ENCODE results near the gene PDZD2. TPM values are rescaled to one million over a fixed set of nuclear protein-coding genes. Genes with fewer than 3 reads are reported as not detected.
A peak's percentile ranks its signal among the peaks of the same experiment; 100 is the strongest.
"Not testable (repeated sequence)": the region's sequence is repeated elsewhere in the genome, so short reads cannot be mapped to it uniquely, and the experiment has no call there.

Gene PDZD2
- total RNA-seq, 3 donors from 2014 or later (not counting 1 experiment from before 2014, with no cell fraction given): 0.50 to 1.3 (median 0.66) TPM

DNA sequence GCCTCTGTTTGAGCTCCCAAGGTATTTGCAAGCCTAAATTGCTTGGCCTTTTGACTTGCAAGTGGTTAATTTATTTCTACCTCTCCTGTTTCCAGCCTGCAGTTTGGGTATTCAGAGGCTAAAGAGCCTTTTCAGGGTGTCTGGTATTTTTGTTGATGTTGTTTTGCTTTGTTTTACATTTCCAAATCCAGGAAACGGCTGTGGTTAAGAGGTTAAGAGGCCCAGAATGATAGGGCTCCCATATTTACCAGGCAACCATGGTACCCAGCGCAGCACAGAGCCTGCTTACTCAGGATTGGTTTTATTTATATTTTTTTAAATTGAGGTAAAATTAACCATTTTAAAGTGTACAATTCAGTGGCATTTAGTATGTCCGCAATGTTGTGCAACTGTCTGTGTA is 92.1 kb downstream of the PDZD2 start:
- ATAC-seq: peak; percentile 40 to 75 (median 45)
- TF ChIP-seq, protein P1, sequence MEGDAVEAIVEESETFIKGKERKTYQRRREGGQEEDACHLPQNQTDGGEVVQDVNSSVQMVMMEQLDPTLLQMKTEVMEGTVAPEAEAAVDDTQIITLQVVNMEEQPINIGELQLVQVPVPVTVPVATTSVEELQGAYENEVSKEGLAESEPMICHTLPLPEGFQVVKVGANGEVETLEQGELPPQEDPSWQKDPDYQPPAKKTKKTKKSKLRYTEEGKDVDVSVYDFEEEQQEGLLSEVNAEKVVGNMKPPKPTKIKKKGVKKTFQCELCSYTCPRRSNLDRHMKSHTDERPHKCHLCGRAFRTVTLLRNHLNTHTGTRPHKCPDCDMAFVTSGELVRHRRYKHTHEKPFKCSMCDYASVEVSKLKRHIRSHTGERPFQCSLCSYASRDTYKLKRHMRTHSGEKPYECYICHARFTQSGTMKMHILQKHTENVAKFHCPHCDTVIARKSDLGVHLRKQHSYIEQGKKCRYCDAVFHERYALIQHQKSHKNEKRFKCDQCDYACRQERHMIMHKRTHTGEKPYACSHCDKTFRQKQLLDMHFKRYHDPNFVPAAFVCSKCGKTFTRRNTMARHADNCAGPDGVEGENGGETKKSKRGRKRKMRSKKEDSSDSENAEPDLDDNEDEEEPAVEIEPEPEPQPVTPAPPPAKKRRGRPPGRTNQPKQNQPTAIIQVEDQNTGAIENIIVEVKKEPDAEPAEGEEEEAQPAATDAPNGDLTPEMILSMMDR (IDR thresholded peaks at IDR 0.05): no peak
- peak overlapping the region in 1 of 2 donors; percentile 45 for H3K27ac Mint-ChIP-seq
- peak in 1 of 2 donors; percentile 39 for DNase-seq
- Histone ChIP-seq H3K27ac (ENCODE audit: low read length) (peak overlapping the region; percentile 65), H3K36me3 (ENCODE audit: control insufficient read depth, insufficient read depth, low read length) (no peaks in the 10 kb centered on the region), H3K27me3 (ENCODE audit: control insufficient read depth, insufficient read depth, low read length) (no peaks in the 10 kb centered on the region), H3K4me1 (ENCODE audit: control insufficient read depth, insufficient read depth, low read length) (peaks cover 8% of the 10 kb centered on the region), H3K4me3 (ENCODE audit: low read length) (no peak overlapping the region), H3K9me3 (ENCODE audit: control insufficient read depth, insufficient read depth, low read length) (no peaks in the 10 kb centered on the region)
- intact Hi-C loops (cut with micrococcal nuclease): no loop called here
- no peaks in the 10 kb centered on the region for H3K36me3 Mint-ChIP-seq
- WGBS (ENCODE audit: insufficient coverage): 34% methylated on average over 3 of the region's 3 CpGs
- no peak overlapping the region for H3K4me3 Mint-ChIP-seq
- H3K4me1 Mint-ChIP-seq: peaks cover 13 to 21% of the 10 kb centered on the region in 2 donors
- H3K27me3 Mint-ChIP-seq (ENCODE audit: low read depth in 2 of 2): peaks cover 0 to 3% of the 10 kb centered on the region in 2 donors
- no peaks in the 10 kb centered on the region for H3K9me3 Mint-ChIP-seq

DNA sequence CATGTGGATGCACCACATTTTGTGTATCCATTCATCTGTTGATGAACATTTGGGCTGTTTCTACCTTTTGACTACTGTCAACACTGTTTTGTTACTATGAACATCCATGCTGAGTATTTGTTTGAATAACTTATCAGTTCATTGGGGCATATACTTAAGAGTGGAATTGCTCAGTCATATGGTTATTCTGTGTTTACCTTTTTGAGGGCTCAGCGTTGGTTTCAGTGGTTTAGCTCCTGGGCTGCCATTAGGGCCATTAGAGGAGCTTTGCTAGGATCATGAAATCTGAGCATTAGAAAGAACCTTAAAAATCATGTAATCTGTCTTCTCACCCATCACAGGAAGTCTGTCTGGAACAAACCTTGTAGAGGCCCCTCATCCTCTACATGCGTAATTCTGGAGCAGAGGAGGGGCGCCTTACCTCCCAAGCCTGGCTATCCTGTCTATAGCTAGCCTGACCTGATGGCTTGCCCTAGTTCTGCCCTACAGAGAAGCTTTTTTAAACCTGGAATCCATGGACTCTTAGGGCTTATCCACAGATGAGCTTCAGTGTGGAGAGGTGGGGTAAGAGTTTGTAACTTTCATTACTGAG is 92.9 kb downstream of the PDZD2 start:
- H3K36me3 Mint-ChIP-seq: no peaks in the 10 kb centered on the region
- H3K27ac Mint-ChIP-seq: no peak overlapping the region
- 70% methylated on average over 3 of the region's 3 CpGs for WGBS (ENCODE audit: insufficient coverage)
- Histone ChIP-seq H3K27me3 (ENCODE audit: control insufficient read depth, insufficient read depth, low read length) (no peaks in the 10 kb centered on the region), H3K4me1 (ENCODE audit: control insufficient read depth, insufficient read depth, low read length) (peaks cover 8% of the 10 kb centered on the region), H3K36me3 (ENCODE audit: control insufficient read depth, insufficient read depth, low read length) (no peaks in the 10 kb centered on the region), H3K27ac (ENCODE audit: low read length) (peak overlapping the region; percentile 65), H3K9me3 (ENCODE audit: control insufficient read depth, insufficient read depth, low read length) (no peaks in the 10 kb centered on the region), H3K4me3 (ENCODE audit: low read length) (no peak overlapping the region)
- intact Hi-C loops (cut with micrococcal nuclease): no loop called here
- DNase-seq (peak in 1 of 2 donors; percentile 2), ATAC-seq (no peak)
- H3K27me3 Mint-ChIP-seq (ENCODE audit: low read depth in 2 of 2): peaks cover 0 to 3% of the 10 kb centered on the region in 2 donors
- H3K9me3 Mint-ChIP-seq: no peaks in the 10 kb centered on the region
- no peak overlapping the region for H3K4me3 Mint-ChIP-seq
- H3K4me1 Mint-ChIP-seq: peaks cover 13 to 21% of the 10 kb centered on the region in 2 donors
- TF ChIP-seq, protein P1 (IDR thresholded peaks at IDR 0.05): no peak

DNA sequence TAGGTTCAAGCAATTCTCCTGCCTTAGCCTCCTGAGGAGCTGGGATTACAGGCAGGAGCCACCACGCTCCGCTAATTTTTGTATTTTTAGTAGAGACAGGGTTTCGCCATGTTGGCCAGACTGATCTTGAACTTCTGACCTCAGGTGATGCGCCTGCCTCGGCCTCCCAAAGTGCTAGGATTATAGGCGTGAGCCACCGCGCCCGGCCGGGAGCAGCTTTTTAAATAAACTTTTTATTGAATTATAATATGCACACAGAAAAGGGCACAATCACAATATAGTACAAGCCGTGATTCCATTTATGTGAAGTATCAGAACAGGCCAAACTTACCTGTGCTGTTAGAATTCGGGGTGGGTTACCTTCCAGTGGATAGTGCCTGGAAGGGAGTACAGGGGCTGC is 93.9 kb downstream of the PDZD2 start:
- intact Hi-C loops (cut with micrococcal nuclease); H3K9me3 ChIP-seq (ENCODE audit: control insufficient read depth, insufficient read depth, low read length); DNase-seq; H3K4me3 ChIP-seq (ENCODE audit: low read length); ATAC-seq; H3K36me3 Mint-ChIP-seq; H3K27me3 ChIP-seq (ENCODE audit: control insufficient read depth, insufficient read depth, low read length); H3K27ac Mint-ChIP-seq; H3K27me3 Mint-ChIP-seq (ENCODE audit: low read depth in 2 of 2); H3K4me3 Mint-ChIP-seq; H3K4me1 ChIP-seq (ENCODE audit: control insufficient read depth, insufficient read depth, low read length); H3K36me3 ChIP-seq (ENCODE audit: control insufficient read depth, insufficient read depth, low read length); H3K9me3 Mint-ChIP-seq: not testable (repeated sequence)
- H3K4me1 Mint-ChIP-seq: peaks cover 13 to 21% of the 10 kb centered on the region in 2 donors
- 98% methylated on average over 12 of the region's 12 CpGs for WGBS (ENCODE audit: insufficient coverage)
- peak overlapping the region; percentile 65 for H3K27ac ChIP-seq (ENCODE audit: low read length)

DNA sequence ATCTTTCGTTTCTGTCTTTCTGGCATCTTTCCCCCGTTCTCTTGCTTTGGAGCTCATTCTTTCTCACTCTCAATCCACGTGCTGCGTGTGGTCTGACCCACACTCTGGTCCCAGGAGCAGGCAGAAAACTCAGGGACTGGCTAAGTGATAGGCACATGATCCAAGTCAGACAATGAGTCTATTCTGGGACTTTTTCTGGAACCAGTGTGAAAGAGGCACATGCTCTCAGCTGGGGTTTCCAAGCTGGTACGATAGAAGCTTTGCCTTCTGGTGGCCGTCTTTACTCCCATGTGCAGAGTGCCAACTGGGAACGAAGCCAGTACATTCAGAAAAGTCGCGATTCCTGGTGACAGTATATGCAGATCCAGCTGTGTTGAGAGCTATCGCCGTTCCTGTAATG is 94.4 kb downstream of the PDZD2 start:
- intact Hi-C loops (cut with micrococcal nuclease): no loop called here
- no peak overlapping the region for H3K27ac ChIP-seq (ENCODE audit: low read length)
- Mint-ChIP-seq H3K36me3 (no peaks in the 10 kb centered on the region), H3K4me1 (peaks cover 13 to 21% of the 10 kb centered on the region in 2 donors), H3K27ac (no peak overlapping the region), H3K9me3 (no peaks in the 10 kb centered on the region), H3K4me3 (no peak overlapping the region), H3K27me3 (ENCODE audit: low read depth in 2 of 2) (peaks cover 0 to 3% of the 10 kb centered on the region in 2 donors)
- H3K4me1 ChIP-seq (ENCODE audit: control insufficient read depth, insufficient read depth, low read length): peaks cover 8% of the 10 kb centered on the region
- H3K36me3 ChIP-seq (ENCODE audit: control insufficient read depth, insufficient read depth, low read length): no peaks in the 10 kb centered on the region
- no peaks in the 10 kb centered on the region for H3K9me3 ChIP-seq (ENCODE audit: control insufficient read depth, insufficient read depth, low read length)
- 94% methylated on average over 11 of the region's 11 CpGs for whole genome bisulfite sequencing (ENCODE audit: insufficient coverage)
- TF ChIP-seq, protein P1 (IDR thresholded peaks at IDR 0.05): no peak
- no peak for ATAC-seq
- DNase-seq: no peak
- no peak overlapping the region for H3K4me3 ChIP-seq (ENCODE audit: low read length)
- H3K27me3 ChIP-seq (ENCODE audit: control insufficient read depth, insufficient read depth, low read length): no peaks in the 10 kb centered on the region

All from natural killer cell (primary cell).